Left ventricle myocardium inferior (tissue), 1 donor: ENCODE measurements around the gene FXYD4. TPM values are rescaled to one million over a fixed set of nuclear protein-coding genes. Genes with fewer than 3 reads are reported as not detected.

ENCODE experiments used
- DNase-seq: peaks from one replicate; pipeline ENCODE4 v3.0.0-alpha.2; 2020
- H3K27ac ChIP-seq: fragments of 200-600 bp; replicated peaks from 2 replicates; pipeline ENCODE4 v1.8.0; 2021
- H3K27me3 ChIP-seq: fragments of 200-600 bp; 2 replicates; pipeline ENCODE4 v1.8.0; 2021; ENCODE audit warnings: low read depth
- H3K36me3 ChIP-seq: fragments of 200-600 bp; 2 replicates; pipeline ENCODE4 v1.8.0; 2021
- H3K4me1 ChIP-seq: fragments of 200-600 bp; 2 replicates; pipeline ENCODE4 v1.8.0; 2021
- H3K4me3 ChIP-seq: fragments of 200-600 bp; 2 replicates; pipeline ENCODE4 v1.8.0; 2021; ENCODE audit warnings: mild to moderate bottlenecking, moderate library complexity
- H3K9me3 ChIP-seq: fragments of 200-600 bp; replicated peaks from 2 replicates; pipeline ENCODE4 v1.8.0; 2021
- intact Hi-C: fragments of 100-400 bp; cut with micrococcal nuclease; formaldehyde crosslinking; loops from one replicate; pipeline ENCODE4 v1.11.0; 2022
- long read RNA-seq: library from polyadenylated mRNA; unstranded; transcript quantifications from one replicate; pipeline ENCODE4 v2.0.0, GENCODE V29; 2021
- total RNA-seq: library from RNA; stranded (reverse); fragmentation: NEBNext Ultra II Directional; extraction: Animal tissue kit (Norgen Biotek cat#: 25700); gene quantifications from one replicate; pipeline ENCODE4 v1.2.1, GENCODE V29; 2021
- TF ChIP-seq, protein P1 (sequence below): fragments of 200-600 bp; IDR thresholded peaks from 2 replicates; pipeline ENCODE4 v1.8.0; 2021; ENCODE audit warnings: antibody characterized with exemption, mild to moderate bottlenecking, borderline replicate concordance
- donor health status: DM: no; HTN: yes; CAD: no; lungs with severe emphysema.

The FXYD4 gene
- total RNA-seq, result not detected
- long read RNA-seq, result 0 reads

GRCh38 chr10:43371418-43371817 is at the start of gene FXYD4:
TSS of gene FXYD4 (plus strand) at chr10:43371636. CDS start at chr10:43373747, 2,111 bp downstream.
- Histone ChIP-seq H3K36me3 (no peaks in the 10 kb centered on the region), H3K4me1 (peaks cover 11% of the 10 kb centered on the region), H3K4me3 (no peak within 1 kb of the TSS), H3K9me3 (no peaks in the 10 kb centered on the region), H3K27me3 (no peaks in the 10 kb centered on the region), H3K27ac (no peak within 1 kb of the TSS)
- intact Hi-C loops, result no loop called here
- no peak for DNase-seq
- TF ChIP-seq, protein P1, sequence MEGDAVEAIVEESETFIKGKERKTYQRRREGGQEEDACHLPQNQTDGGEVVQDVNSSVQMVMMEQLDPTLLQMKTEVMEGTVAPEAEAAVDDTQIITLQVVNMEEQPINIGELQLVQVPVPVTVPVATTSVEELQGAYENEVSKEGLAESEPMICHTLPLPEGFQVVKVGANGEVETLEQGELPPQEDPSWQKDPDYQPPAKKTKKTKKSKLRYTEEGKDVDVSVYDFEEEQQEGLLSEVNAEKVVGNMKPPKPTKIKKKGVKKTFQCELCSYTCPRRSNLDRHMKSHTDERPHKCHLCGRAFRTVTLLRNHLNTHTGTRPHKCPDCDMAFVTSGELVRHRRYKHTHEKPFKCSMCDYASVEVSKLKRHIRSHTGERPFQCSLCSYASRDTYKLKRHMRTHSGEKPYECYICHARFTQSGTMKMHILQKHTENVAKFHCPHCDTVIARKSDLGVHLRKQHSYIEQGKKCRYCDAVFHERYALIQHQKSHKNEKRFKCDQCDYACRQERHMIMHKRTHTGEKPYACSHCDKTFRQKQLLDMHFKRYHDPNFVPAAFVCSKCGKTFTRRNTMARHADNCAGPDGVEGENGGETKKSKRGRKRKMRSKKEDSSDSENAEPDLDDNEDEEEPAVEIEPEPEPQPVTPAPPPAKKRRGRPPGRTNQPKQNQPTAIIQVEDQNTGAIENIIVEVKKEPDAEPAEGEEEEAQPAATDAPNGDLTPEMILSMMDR, result no peak

- H3K9me3 ChIP-seq, result no peaks in the 10 kb centered on the region
- no peak for DNase-seq
- no peaks in the 10 kb centered on the region for H3K36me3 ChIP-seq
- H3K27ac ChIP-seq, result no peak overlapping the region
- H3K4me3 ChIP-seq, result peak overlapping the region; percentile 52
- TF ChIP-seq, protein P1, result no peak
- intact Hi-C loops, result no loop called here
- peaks cover 11% of the 10 kb centered on the region for H3K4me1 ChIP-seq
- peaks cover 58% of the 10 kb centered on the region for H3K27me3 ChIP-seq
Measured at GRCh38 chr10:43322331-43322730, 49.1 kb upstream of the FXYD4 start.

GRCh38 chr10:43322769-43323168 is 48.7 kb upstream of the FXYD4 start:
- no peaks in the 10 kb centered on the region for H3K9me3 ChIP-seq
- peaks cover 58% of the 10 kb centered on the region for H3K27me3 ChIP-seq
- TF ChIP-seq, protein P1, result no peak
- no peak overlapping the region for H3K27ac ChIP-seq
- no peaks in the 10 kb centered on the region for H3K36me3 ChIP-seq
- peak overlapping the region; percentile 52 for H3K4me3 ChIP-seq
- H3K4me1 ChIP-seq, result peaks cover 11% of the 10 kb centered on the region
- DNase-seq, result peak; percentile 86
- intact Hi-C loops, result no loop called here

GRCh38 chr10:43323245-43323644 is 48.2 kb upstream of the FXYD4 start:
- Histone ChIP-seq H3K4me1 (peaks cover 11% of the 10 kb centered on the region), H3K4me3 (peak overlapping the region; percentile 52), H3K27me3 (peaks cover 56% of the 10 kb centered on the region), H3K27ac (no peak overlapping the region), H3K9me3 (no peaks in the 10 kb centered on the region), H3K36me3 (no peaks in the 10 kb centered on the region)
- DNase-seq, result no peak
- TF ChIP-seq, protein P1, result no peak
- intact Hi-C loops, result no loop called here

GRCh38 chr10:43324876-43325275 is 46.6 kb upstream of the FXYD4 start:
- H3K27ac ChIP-seq, result no peak overlapping the region
- no peak for DNase-seq
- intact Hi-C loops, result no loop called here
- peaks cover 39% of the 10 kb centered on the region for H3K27me3 ChIP-seq
- H3K4me1 ChIP-seq, result peaks cover 11% of the 10 kb centered on the region
- no peaks in the 10 kb centered on the region for H3K9me3 ChIP-seq
- TF ChIP-seq, protein P1, result no peak
- H3K36me3 ChIP-seq, result no peaks in the 10 kb centered on the region
- no peak overlapping the region for H3K4me3 ChIP-seq

- no peaks in the 10 kb centered on the region for H3K36me3 ChIP-seq
- H3K27me3 ChIP-seq, result peaks cover 30% of the 10 kb centered on the region
- H3K27ac ChIP-seq, result no peak overlapping the region
- intact Hi-C loops, result no loop called here
- H3K9me3 ChIP-seq, result no peaks in the 10 kb centered on the region
- no peak overlapping the region for H3K4me3 ChIP-seq
- peaks cover 11% of the 10 kb centered on the region for H3K4me1 ChIP-seq
- TF ChIP-seq, protein P1, result no peak
- DNase-seq, result no peak
Measured at GRCh38 chr10:43327171-43327570, 44.3 kb upstream of the FXYD4 start.
